Mesendoderm (in vitro differentiated cells): Measurements from ENCODE around the gene SAMSN1.

Source experiments
- DNase-seq: peaks from one replicate; pipeline ENCODE4 v3.0.0; 2013
- H2AK5ac ChIP-seq: 2 replicates; pipeline ENCODE4 v1.6.1; 2013; ENCODE audit warnings: low read length, inconsistent platforms
- H2BK120ac ChIP-seq: 2 replicates; pipeline ENCODE4 v1.6.1; 2013; ENCODE audit warnings: low read depth, mild to moderate bottlenecking, low read length, moderate library complexity, mixed read lengths
- H2BK15ac ChIP-seq: replicated peaks from 2 replicates; pipeline ENCODE4 v1.6.1; 2013; ENCODE audit warnings: low read depth, mild to moderate bottlenecking, moderate library complexity
- H2BK5ac ChIP-seq: 2 replicates; pipeline ENCODE4 v1.6.1; 2013; ENCODE audit warnings: low read length, inconsistent platforms
- H3K18ac ChIP-seq: 2 replicates; pipeline ENCODE4 v1.6.1; 2013; ENCODE audit warnings: mild to moderate bottlenecking, low read length, mixed read lengths
- H3K23ac ChIP-seq: one replicate; pipeline ENCODE4 v1.6.1; 2013; ENCODE audit warnings: low read length
- H3K27ac ChIP-seq: 2 replicates; pipeline ENCODE4 v1.5.1; 2013; ENCODE audit warnings: low read depth, mild to moderate bottlenecking, inconsistent platforms, low read length, moderate library complexity
- H3K27me3 ChIP-seq: 2 replicates; pipeline ENCODE4 v1.6.1; 2013; ENCODE audit warnings: low read length, control low read depth, mild to moderate bottlenecking, inconsistent platforms; ENCODE audit not compliant: insufficient read depth, poor library complexity
- H3K36me3 ChIP-seq: 2 replicates; pipeline ENCODE4 v1.6.1; 2013; ENCODE audit warnings: low read length, inconsistent platforms; ENCODE audit not compliant: control insufficient read depth, insufficient read depth
- H3K4ac ChIP-seq: one replicate; pipeline ENCODE4 v1.6.1; 2013; ENCODE audit warnings: low read depth, mild to moderate bottlenecking, low read length, moderate library complexity
- H3K4me1 ChIP-seq: 2 replicates; pipeline ENCODE4 v1.6.1; 2013; ENCODE audit warnings: low read depth, low read length, inconsistent platforms; ENCODE audit not compliant: control insufficient read depth
- H3K4me2 ChIP-seq: 2 replicates; pipeline ENCODE4 v1.6.1; 2013; ENCODE audit warnings: low read length
- H3K4me3 ChIP-seq: 2 replicates; pipeline ENCODE4 v1.5.1; 2013; ENCODE audit warnings: mild to moderate bottlenecking, low read length
- H3K56ac ChIP-seq: one replicate; pipeline ENCODE4 v1.6.1; 2013; ENCODE audit warnings: low read length
- H3K79me1 ChIP-seq: 2 replicates; pipeline ENCODE4 v1.6.1; 2013; ENCODE audit warnings: low read length, inconsistent platforms
- H3K79me2 ChIP-seq: 2 replicates; pipeline ENCODE4 v1.6.1; 2013; ENCODE audit warnings: mild to moderate bottlenecking, low read length; ENCODE audit not compliant: control insufficient read depth, insufficient read depth
- H3K9ac ChIP-seq: 2 replicates; pipeline ENCODE4 v1.6.1; 2013; ENCODE audit warnings: low read length, inconsistent platforms
- H4K5ac ChIP-seq: one replicate; pipeline ENCODE4 v1.6.1; 2013; ENCODE audit warnings: low read length
- H4K8ac ChIP-seq: one replicate; pipeline ENCODE4 v1.6.1; 2013; ENCODE audit warnings: low read depth, mild to moderate bottlenecking, control low read depth, low read length, moderate library complexity
- WGBS: extraction: QIAGEN DNeasy Blood & Tissue Kit; methylation state at CpG from one replicate; pipeline ENCODE4 v1.1.7; 2013; ENCODE audit warnings: low lambda C conversion rate, missing lambda C conversion rate; ENCODE audit not compliant: insufficient coverage; ENCODE audit errors: extremely low coverage; 5-methylcytosine and 5-hydroxymethylcytosine counted together

SAMSN1 gene

GRCh38 chr21:14591377-14591776 is 45.3 kb upstream of the SAMSN1 start:
- Histone ChIP-seq H3K9ac (no peak overlapping the region), H3K23ac (no peak overlapping the region), H3K4me3 (no peak overlapping the region), H4K5ac (no peak overlapping the region), H2AK5ac (no peak overlapping the region), H3K36me3 (no peaks in the 10 kb centered on the region), H3K4me1 (no peaks in the 10 kb centered on the region), H3K27me3 (no peaks in the 10 kb centered on the region), H3K18ac (no peak overlapping the region), H4K8ac (no peak overlapping the region), H3K79me2 (no peaks in the 10 kb centered on the region), H3K27ac (no peak overlapping the region), H3K4me2 (no peak overlapping the region), H2BK5ac (no peak overlapping the region), H3K4ac (no peak overlapping the region), H3K79me1 (no peaks in the 10 kb centered on the region), H2BK120ac (no peak overlapping the region), H2BK15ac (no peak overlapping the region), H3K56ac (no peak overlapping the region)
- no peak for DNase-seq

GRCh38 chr21:14589855-14590563 is 43.9 kb upstream of the SAMSN1 start:
- Histone ChIP-seq H2BK5ac (no peak overlapping the region), H3K4ac (no peak overlapping the region), H3K27me3 (no peaks in the 10 kb centered on the region), H3K79me2 (no peaks in the 10 kb centered on the region), H3K27ac (no peak overlapping the region), H3K4me2 (no peak overlapping the region), H2AK5ac (no peak overlapping the region), H3K36me3 (no peaks in the 10 kb centered on the region), H4K5ac (no peak overlapping the region), H3K4me3 (no peak overlapping the region), H3K18ac (no peak overlapping the region), H3K23ac (no peak overlapping the region), H3K79me1 (no peaks in the 10 kb centered on the region), H4K8ac (no peak overlapping the region), H3K56ac (no peak overlapping the region), H3K4me1 (no peaks in the 10 kb centered on the region), H3K9ac (no peak overlapping the region), H2BK120ac (no peak overlapping the region), H2BK15ac (no peak overlapping the region)
- no peak for DNase-seq
- WGBS, result no CpG with 5 or more reads among the region's 7 CpGs

DNA sequence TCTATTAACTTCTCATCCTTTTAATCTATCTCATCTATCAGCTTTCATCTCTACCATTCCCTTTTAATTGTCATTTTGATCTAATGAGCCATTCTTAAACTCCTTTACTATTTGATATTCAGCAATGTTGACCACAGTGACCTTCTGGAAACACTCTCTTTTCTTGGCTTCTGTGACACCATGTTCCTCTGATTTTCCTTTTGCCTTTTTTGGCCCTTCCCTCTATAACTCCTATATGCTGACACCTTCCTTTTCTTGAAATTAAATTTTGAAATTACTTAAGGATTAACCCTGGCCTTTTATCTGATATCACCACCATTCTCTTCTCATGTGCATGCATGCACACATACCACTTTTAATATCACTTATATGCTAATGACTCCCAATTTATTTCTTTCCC is 41.2 kb upstream of the SAMSN1 start:
- no peak overlapping the region for H3K4ac ChIP-seq
- no peaks in the 10 kb centered on the region for H3K36me3 ChIP-seq
- DNase-seq, result no peak
- H4K8ac ChIP-seq, result no peak overlapping the region
- no peak overlapping the region for H2BK5ac ChIP-seq
- no peaks in the 10 kb centered on the region for H3K27me3 ChIP-seq
- no peaks in the 10 kb centered on the region for H3K4me1 ChIP-seq
- H3K27ac ChIP-seq, result no peak overlapping the region
- H3K9ac ChIP-seq, result no peak overlapping the region
- H3K18ac ChIP-seq, result no peak overlapping the region
- H2BK15ac ChIP-seq, result no peak overlapping the region
- H4K5ac ChIP-seq, result no peak overlapping the region
- H3K79me2 ChIP-seq, result no peaks in the 10 kb centered on the region
- no peak overlapping the region for H2AK5ac ChIP-seq
- no peak overlapping the region for H3K23ac ChIP-seq
- H3K4me3 ChIP-seq, result no peak overlapping the region
- no peak overlapping the region for H3K4me2 ChIP-seq
- no peak overlapping the region for H3K56ac ChIP-seq
- H3K79me1 ChIP-seq, result no peaks in the 10 kb centered on the region
- no peak overlapping the region for H2BK120ac ChIP-seq

DNA sequence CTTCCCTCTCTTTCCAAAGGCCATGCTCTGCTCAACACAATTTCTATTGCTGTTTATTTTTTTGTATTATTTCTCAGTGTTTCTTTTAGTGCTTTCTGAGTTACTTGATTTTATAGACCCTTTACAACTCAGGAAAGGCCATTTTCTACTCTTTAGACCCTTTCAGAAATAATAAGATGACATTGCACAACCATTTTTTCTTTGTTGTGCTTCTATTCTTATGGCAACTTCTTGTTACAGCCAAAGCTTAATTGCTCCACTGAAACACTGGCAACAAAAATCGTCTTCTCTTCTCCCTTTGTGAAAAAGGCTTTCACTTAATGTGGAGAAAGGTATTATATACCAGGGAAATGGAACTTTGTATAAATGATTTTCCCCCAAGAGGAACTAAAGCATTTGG is 39.0 kb upstream of the SAMSN1 start:
- no peak overlapping the region for H3K56ac ChIP-seq
- H3K4me2 ChIP-seq, result no peak overlapping the region
- H2AK5ac ChIP-seq, result no peak overlapping the region
- no peak overlapping the region for H3K9ac ChIP-seq
- no peaks in the 10 kb centered on the region for H3K4me1 ChIP-seq
- no peaks in the 10 kb centered on the region for H3K36me3 ChIP-seq
- H3K79me1 ChIP-seq, result no peaks in the 10 kb centered on the region
- H2BK15ac ChIP-seq, result no peak overlapping the region
- DNase-seq, result no peak
- no peaks in the 10 kb centered on the region for H3K27me3 ChIP-seq
- no peak overlapping the region for H4K8ac ChIP-seq
- no peak overlapping the region for H3K27ac ChIP-seq
- no peak overlapping the region for H3K23ac ChIP-seq
- no peak overlapping the region for H2BK120ac ChIP-seq
- no peak overlapping the region for H3K4me3 ChIP-seq
- no peak overlapping the region for H3K18ac ChIP-seq
- no peak overlapping the region for H4K5ac ChIP-seq
- H3K79me2 ChIP-seq, result no peaks in the 10 kb centered on the region
- H3K4ac ChIP-seq, result no peak overlapping the region
- no CpG with 5 or more reads among the region's 1 CpG for WGBS
- no peak overlapping the region for H2BK5ac ChIP-seq

- Histone ChIP-seq H3K27ac (no peak overlapping the region), H2BK15ac (no peak overlapping the region), H3K18ac (no peak overlapping the region), H3K4me3 (no peak overlapping the region), H3K27me3 (no peaks in the 10 kb centered on the region), H3K79me1 (no peaks in the 10 kb centered on the region), H3K56ac (no peak overlapping the region), H3K4me2 (no peak overlapping the region), H4K5ac (no peak overlapping the region), H2BK5ac (no peak overlapping the region), H4K8ac (no peak overlapping the region), H3K9ac (no peak overlapping the region), H3K23ac (no peak overlapping the region), H3K36me3 (no peaks in the 10 kb centered on the region), H3K79me2 (no peaks in the 10 kb centered on the region), H2AK5ac (no peak overlapping the region), H3K4me1 (no peaks in the 10 kb centered on the region), H2BK120ac (no peak overlapping the region), H3K4ac (no peak overlapping the region)
- WGBS, result no CpG with 5 or more reads among the region's 2 CpGs
- DNase-seq, result no peak
Observed at GRCh38 chr21:14584357-14585095, 38.4 kb upstream of the SAMSN1 start.
